ENCODE measurements around the gene TCERG1L.
"Not testable (repeated sequence)": the region's sequence is repeated elsewhere in the genome, so short reads cannot be mapped to it uniquely, and the experiment has no call there.

Gene TCERG1L

DNA sequence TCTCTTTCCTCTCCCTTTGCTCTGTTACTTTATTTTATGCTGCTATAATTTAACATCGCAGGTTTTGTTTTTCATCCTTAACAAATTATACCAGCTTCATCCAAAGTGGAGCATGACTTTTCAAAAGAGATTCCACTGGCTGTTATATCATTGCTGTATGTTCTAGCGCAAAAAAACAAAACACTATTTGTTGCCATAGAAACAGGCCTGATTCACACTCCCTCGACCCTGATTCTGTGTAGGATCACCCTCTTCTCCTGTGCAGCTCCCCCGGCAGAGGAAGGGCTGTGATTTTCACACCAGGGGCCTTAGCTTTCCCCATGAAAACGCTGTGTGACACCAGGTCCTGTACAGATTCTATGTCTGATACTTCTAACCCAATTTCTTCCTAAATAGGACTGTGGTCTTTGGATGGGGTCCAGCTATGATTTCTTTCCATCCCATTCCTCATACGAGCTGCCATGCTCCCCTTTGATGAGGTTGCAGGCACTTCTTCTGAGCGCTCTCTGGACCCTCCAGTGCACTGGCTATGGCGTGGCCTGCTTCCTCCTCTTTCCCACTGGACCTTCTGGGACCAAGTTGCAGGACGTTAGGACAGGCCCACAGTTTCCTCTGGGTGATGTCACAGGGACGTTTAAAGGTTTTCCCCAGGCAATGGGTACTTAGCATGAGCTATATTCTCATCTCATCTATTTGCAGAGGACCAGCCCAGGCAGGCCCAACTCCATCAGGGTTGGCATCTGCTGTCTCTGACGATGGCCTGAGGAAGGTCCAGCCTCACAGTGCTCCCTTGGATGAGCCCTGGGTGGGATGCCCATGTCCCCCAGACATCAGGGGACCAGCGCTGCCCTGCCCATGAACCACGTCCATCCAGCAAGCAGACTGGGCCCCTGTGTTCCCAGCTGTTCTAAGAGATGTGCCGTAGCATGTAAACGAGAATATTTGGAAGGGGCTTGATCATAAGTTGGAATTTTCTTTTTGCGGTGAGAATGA is 210.8 kb downstream of the TCERG1L start:
- not testable (repeated sequence) for DNase-seq (ENCODE audit: low read depth in 2 of 2)

DNA sequence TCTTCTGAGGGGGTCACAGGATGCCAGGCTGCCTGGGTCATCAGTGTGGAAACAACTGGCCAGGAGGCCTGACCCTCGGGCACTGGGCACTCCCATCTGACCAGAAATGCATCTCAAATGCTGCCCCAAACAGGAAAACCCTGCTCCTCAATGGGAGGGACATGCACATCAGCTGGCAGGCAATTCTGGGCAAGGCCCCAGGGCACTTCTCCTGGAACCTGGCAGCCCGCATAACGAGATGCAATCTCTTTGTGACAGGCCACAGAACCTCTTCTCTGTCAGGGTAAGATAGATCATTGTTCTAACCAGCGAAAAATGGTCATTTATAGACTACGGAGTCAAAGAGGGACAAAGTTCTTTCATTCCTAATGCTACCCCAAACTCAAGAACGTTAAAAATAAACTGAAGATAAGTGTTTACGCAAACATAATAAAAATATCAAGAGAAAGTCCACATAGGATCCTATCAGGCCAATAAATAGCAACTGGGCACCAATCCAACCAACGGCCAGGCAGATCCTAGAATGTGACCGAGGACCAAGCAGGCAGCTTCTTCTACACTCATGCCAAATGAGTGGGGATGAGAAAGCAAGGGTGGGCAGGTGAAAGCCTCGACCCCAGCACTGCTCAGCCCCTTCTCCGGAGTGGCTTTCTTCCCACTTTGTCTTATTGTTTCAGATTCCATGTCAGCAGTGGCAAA is 212.3 kb downstream of the TCERG1L start:
- DNase-seq (ENCODE audit: low read depth in 2 of 2): no peak

DNA sequence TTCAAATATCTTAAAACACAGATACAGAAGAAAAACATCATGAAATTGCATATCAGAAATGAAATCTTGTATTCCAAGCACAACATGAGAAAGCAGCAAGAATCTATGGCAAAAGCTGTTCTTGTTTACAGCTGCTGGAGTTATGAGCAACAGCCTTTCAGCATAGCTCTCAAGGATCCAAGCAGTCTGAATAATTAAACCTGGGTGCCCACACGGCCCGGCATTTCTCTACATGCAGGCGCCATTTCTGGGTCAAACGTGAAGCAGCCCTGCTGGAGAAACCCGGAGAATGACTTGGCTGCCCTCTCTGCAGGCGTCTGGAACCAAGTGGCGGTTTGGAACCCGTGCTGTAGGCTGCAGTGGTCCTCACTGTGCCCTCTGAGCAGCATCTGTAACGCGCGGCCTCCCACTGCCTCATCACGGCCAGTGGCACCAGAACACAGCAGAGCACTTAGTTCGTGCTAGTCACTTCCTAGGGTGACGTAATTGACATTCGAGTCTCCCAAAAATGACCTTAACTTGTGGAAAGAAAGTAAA is 213.0 kb downstream of the TCERG1L start:
- DNase-seq (ENCODE audit: low read depth in 2 of 2): no peak

DNA sequence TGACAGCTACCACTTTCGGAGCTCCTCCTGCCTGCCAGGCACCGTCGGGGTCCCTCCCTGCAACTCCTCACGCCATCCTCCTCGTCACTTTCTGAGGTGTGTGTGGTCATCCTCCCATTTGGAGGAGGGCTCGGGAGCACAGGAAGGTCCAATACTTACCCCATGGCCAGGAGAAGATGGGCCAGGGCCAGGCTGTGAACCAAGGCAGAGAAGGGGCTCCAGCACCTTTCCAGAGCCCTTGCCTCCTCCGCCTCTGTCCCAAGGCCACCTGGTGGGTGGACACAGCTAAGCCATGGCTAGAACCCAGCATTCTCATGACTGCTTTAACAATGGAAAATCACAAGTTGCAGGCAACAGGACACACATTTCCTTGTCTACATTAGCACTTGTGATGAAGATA is 215.5 kb downstream of the TCERG1L start:
- DNase-seq (ENCODE audit: low read depth in 2 of 2): no peak

DNA sequence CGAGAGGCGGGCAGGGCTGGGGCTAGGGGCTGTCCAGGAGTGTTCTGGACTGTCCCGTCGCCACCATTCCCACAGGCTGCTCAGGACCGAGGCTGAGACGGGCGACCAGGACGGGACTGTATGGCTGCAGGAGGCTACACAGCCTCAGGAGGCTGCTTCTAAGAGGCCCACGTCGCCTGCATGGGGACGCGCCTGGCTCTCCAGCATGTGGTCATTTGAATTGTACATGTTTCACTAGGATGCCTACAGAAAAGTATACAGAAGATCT is 216.3 kb downstream of the TCERG1L start:
- DNase-seq (ENCODE audit: low read depth in 2 of 2): no peak

DNA sequence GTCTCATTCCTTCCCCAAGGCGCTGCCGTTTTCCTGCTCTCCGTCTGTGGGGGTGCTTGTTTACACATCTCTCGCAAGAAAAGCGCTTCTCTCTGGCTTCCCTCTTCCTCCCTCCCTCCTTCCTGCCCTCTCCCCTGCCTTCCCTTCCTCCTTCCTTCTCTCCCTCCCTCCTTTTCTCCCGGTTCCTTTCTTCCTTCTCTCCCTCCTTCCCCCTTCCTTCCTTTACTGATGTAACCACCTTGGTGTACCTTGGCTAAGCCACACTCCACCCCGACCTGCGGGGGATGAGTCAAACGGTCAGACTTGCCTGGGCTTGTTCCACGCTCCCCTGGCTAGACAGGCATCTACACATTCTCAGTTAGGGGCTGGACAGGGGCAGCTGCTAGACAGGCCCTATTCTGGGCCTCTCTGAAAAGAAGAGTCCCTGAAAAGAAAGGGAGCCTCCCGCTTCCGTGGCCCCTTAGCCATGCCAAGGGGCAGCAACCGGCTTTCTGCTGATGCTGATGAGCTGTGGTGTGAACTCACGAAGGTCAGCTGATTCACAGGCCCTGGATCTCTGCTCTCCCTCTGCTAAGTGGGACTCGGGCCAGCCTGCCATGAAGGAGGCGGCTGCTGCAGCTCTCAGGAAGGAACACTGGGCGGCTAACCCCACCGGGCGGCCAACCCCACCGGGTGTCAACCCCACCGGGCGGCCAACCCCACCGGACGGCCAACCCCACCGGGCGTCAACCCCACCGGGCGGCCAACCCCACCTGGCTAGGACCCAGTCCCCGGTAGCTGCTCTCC is 216.8 kb downstream of the TCERG1L start:
- no peak for DNase-seq (ENCODE audit: low read depth in 2 of 2)

DNA sequence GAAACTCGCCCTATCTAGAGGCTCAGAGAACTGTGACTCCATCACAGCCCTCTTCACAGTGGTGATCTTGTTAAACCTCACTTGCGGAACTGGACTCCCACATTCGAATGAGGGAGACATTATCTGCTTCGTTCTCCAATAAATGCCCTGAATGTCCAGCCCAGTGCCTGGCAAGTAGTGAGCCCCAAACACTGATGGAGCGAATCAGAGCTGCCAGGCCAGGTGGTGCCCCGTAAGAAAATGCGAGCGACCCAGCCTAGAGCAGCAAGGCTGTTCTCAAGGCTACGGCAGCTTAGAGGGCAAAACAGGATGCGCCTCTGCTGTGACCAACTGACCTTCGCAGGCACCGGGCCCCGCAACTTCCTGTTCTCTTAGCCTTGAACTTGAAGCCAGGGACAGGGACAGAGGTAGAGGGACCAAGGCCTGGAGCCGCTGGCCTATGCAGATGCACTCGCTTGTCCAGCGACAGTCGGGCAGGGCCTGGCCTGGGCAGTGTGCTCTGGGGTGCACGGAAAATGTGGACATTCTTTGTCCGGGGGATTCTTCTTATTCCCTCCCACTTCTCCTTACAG is 217.6 kb downstream of the TCERG1L start:
- no peak for DNase-seq (ENCODE audit: low read depth in 2 of 2)

DNA sequence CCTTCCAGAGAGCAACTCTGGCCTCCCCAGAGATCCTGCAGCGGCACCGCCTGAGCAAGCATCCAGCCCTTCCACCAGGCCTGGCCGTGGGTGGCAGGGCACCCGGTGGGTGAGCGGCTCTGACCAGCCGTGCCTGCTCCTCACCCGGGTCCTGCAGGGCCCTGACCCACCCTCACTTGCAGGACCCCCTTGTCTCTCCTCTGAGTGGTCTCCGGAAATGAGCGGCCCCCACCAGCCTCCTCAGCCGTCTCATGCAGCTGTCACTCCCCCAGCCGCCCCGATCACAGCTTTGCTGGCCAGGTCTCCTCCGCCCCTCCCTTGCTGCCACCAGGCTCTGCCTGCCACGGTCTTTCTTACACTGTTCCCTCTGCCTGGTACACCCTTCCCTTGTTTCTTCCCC is 218.2 kb downstream of the TCERG1L start:
- no peak for DNase-seq (ENCODE audit: low read depth in 2 of 2)

DNA sequence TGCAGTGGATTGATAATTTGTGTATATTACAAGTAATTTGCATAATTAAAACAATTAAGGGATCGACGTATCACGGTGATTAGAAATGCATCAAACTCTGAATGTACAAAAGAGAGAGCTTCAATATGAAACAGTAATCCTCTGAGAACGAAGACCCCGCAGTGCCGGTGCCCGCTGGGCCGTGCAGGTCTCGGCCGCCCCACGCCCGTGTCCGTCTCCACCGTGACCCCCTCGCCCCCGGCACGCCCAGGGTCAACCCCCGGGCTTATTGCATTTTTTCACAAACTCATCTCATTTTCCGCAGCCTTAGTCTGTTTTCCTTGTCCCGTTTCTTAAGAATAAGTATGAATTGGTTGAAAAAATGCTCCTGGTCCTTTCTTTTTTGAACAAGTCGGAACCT is 218.6 kb downstream of the TCERG1L start:
- DNase-seq (ENCODE audit: low read depth in 2 of 2): no peak

DNA sequence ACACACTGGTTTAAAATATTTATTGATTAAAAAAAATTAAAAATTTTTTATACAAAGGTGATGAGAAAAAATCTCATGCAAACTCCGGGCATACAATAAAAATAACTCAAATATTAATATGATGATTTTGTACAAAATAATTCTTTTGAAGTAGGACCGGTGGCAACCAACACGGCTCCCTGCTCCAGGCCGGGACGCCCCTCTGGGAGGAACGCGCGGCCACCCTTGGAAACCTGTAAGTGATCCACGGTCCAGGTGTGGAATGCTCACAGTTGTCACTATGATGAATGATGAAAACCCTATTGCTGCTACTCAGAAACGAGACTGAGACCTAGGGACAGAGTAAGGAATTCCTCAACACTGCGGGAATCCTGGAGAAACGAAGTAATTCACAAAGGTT is 219.1 kb downstream of the TCERG1L start:
- no peak for DNase-seq (ENCODE audit: low read depth in 2 of 2)

DNA sequence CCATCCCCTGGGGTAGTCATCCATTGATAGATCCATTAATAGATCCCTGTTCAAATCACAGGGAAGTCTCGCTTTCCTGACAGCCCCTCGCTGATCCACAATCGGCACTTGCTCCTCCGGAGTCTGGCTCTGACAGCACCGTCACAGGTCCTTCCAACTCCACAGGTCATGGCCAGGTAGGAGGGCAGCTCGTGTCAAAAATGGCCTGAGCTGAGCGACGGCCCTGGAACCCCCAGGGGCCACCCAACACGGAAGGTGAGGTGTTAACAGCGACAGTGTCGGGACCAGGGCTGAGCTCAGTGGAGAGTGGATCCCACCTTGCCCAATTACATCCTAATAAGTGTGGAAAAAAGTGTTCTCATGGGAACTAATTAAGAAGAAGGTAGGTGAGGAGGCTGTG is 219.8 kb downstream of the TCERG1L start:
- DNase-seq (ENCODE audit: low read depth in 2 of 2): no peak

DNA sequence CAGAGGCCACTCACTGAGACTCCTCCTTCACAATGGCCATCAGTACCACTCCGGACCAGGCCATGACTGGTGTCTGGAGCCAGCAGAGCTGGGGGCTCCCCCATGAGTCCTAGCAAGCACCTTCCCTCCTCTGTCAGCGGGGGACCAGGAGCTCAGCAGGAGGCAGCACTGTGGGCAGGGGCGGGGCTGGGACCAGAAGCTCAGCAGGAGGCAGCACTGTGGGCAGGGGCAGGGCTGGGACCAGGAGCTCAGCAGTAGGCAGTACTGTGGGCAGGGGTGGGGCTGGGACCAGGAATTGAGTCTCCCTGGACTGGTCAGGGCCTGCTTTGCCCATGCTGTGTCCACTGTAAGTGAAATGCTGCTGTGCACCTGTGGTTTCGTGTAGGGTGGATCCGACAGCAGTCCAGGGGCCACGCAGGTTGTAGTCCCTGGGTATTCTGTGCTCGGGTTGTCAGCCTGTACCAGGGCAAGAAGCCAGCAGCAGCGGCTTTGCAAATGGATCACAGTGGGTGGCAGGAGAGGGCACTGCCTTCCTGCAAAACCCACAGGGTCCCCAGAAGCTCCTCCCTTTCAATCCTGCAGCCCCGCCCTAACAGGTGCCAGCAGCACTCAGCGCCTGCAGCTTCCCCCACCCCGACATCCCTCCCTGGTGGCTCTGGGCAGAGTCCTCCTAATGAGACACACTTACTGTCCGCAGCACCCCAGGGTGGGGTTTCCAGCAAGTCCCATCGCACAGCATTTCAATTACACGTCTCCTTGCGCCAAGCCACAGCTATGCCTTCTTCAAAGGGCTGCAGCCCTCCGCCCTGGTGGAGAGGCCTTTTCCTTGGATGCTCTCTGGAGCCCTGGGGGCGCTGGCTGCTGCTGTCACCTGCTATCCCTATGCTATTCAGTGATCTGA is 220.5 kb downstream of the TCERG1L start:
- DNase-seq (ENCODE audit: low read depth in 2 of 2): no peak

DNA sequence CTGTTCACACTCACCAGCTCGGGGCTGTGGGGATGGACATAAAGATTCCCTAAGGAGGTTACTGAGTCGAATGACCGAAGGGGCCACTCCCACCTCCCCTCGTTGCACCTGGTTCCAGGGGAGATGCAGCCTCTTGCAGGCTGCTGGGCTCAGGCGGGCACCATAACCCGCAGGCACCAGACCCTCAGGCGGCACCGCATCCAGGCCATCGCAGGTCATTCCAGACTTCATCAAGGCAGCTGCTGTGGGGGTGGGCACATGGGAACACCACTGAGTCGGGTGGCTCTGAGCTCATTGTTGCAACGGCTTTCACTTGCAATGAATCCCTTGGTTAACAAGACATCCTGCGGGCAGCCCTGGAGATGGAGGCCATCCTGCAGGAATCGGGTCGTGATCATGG is 221.7 kb downstream of the TCERG1L start:
- no peak for DNase-seq (ENCODE audit: low read depth in 2 of 2)

DNA sequence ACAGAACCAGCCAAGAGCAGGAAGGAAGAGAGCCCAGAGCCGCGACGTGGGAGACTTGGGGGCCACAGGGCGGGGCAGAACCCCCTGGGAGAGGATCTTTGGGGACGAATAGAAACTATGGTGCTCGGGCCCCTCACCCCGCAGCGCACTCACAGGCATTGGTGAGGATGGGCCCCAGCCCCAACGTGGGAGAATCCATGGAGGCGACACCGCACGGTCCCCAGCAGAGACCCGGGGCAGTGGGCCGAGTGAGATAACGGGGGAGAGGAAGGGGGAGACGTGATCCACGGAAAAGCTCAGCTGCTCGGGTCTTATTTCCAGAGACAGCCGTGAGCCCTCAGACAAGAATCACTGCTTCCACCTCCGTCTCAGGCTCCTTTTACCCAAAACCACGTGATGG is 222.4 kb downstream of the TCERG1L start:
- no peak for DNase-seq (ENCODE audit: low read depth in 2 of 2)

DNA sequence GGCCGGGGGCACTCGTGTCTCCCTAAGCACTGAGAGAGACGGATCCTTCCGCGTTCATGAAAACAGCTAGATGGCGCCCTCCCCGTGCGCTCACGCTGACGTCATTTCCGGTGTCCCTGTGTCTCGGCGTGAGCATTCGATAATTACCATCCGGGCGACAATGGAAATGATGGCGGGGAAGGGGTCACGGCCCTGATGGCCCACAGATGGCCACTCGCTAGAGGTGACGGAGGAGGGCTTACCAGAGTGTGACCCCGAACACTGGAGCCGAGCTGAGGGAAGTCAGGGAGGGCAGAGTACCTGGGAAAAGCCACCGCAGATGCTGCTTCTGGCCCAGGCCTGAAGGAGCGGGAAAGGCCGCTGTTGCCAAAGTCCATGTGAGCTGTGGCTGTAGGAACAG is 222.9 kb downstream of the TCERG1L start:
- DNase-seq (ENCODE audit: low read depth in 2 of 2): no peak

DNA sequence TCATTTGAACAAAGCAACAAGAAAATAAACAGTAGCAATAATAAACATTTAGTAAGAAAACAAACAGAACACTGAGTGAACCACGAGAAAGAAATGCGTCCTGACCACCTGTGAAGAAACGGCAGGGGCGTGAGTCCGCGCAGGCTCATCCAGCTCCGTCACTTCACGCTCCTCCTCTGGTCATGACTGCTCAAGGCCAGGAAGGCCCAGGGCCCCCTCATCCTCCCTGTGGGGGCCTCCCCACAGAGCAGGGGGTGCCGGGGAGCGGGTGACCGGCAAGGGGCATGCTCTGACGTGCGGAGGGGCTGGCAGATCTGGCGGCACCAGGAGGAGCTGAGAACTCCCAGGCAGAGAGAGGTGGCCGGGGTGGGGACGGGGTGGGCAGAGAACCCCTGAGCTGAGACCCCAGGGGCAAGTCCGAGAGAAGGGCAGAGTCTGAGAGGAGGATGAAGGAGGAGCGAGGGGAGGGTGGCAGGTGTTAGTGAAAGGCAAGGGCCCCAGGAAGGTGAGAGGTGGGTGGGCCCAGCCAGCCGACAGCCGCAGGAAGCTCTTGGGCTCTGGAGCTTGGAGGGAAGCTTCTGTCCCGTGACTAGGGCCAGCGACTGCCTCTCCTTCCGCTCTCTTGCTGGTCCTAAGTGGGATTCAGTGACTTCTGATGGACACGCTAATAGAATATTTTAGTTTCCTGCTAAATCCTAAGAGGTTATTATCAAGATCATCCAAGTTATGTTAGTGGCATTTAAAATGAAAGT is 223.9 kb downstream of the TCERG1L start:
- DNase-seq (ENCODE audit: low read depth in 2 of 2): no peak

DNA sequence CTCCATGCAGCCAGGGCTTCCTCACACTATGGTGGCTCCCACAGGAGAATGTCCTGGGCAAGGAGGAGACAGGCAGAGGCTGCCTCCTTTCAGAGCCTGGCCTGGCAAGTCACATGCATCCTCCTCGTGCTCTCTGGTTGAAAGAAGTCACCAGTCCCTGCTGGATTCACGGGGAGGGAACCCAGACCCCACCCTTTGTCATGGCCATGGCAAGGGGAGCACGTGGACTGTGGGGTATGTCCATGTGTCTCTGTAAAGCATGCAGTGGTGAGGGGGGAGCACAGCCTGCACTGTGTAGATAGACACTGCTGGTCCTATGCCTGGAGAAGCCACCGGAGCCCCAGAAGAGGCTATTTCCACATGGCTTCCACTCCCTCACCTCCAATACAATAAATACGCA is 225.0 kb downstream of the TCERG1L start:
- DNase-seq (ENCODE audit: low read depth in 2 of 2): no peak

DNA sequence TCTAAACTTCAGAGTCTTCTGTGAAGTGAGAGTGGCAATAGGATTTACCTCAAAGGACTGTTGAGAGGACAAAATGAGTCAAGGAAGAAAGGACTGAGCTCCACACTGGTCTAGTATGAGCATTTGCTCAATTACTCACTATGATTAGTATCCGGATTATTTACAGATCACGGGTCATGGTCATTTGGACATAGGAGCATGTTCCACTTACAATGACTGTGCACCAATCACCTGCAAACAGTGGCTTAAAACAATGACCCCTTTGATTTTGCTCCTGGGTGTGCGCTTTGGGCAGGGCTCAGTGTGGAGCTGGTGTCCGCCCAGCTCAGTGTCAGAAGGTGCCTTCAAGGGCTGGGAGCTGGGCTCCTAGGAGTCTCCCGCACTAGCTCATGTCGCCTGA is 225.4 kb downstream of the TCERG1L start:
- no peak for DNase-seq (ENCODE audit: low read depth in 2 of 2)

DNA sequence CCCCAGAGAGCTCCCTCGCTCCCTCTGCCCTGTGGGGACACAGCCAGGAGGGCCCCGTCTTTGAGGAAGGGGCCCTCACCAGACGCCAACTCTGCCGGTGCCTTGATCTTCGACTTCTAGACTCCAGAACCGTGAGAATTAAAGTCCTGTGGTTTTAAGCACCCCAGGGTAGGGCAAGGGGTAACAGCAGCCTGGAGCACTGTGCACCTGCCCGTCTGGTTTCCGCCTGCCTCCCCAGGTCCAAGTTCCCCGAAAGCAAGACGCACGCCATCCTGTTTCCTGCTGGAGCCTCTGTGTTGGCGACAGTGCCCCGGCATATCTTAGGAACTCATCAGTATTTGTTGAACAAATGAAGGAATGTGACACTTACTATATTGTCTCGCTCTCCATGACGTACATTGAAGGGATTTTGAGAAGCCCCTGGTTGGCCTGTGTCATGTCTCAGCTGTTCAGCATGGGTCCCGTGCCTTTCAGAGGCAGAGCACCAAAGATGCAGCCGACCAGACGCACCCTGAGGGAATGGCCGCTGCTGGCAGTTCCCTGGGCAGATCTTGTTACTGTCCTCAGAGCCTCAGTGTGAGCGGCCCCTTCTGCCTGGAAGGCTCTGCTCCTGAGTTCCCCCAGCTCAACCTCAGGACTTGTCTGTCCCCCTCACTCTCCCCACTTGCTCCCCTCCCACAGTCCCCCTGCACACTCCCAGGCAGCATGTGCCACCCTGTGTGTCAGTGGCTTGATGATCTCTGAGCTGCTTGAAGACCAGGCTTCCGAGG is 226.2 kb downstream of the TCERG1L start:
- DNase-seq (ENCODE audit: low read depth in 2 of 2): no peak

DNA sequence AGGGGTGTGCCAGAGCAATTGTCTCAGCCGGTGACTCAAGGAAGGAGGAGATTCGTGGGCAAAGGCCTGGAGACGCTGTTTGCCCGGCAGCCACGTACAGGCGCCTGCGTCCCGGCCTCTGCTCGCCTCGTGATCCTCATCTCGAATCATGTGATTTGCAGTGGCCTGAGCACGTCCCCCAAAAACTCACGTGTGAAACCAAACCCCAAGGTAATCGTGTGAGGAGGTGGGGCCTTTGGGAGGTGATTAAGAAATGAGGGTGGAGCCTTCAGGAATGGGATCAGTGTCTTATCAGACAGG is 226.8 kb downstream of the TCERG1L start:
- no peak for DNase-seq (ENCODE audit: low read depth in 2 of 2)
